Measurements from ENCODE around the gene DNAH9.

DNAH9 gene

GRCh38 chr17:11712456-11712855 lies 114.2 kb downstream of the DNAH9 start:
- H3K4me3 ChIP-seq (ENCODE audit: extremely low read depth, insufficient read depth, low read length, poor library complexity, severe bottlenecking) = no peak overlapping the region

GRCh38 chr17:11719203-11719602 lies 120.9 kb downstream of the DNAH9 start:
- no peaks in the 10 kb centered on the region for H3K4me1 ChIP-seq (ENCODE audit: control insufficient read depth, insufficient read depth, low read length, poor library complexity, severe bottlenecking)
- no peak overlapping the region for H3K27ac ChIP-seq (ENCODE audit: low read depth, low read length, severe bottlenecking)
- 81 to 94% methylated on average over 8 to 9 of the region's 11 CpGs for WGBS, 2 experiments (ENCODE audit: insufficient coverage in 2 of 2)
- H3K4me3 ChIP-seq (ENCODE audit: extremely low read depth, insufficient read depth, low read length, poor library complexity, severe bottlenecking) = no peak overlapping the region
- no peaks in the 10 kb centered on the region for H3K9me3 ChIP-seq (ENCODE audit: control insufficient read depth, low read length)
- no peaks in the 10 kb centered on the region for H3K36me3 ChIP-seq (ENCODE audit: control insufficient read depth, insufficient read depth, low read length)

More at GRCh38 chr17:11712456-11712855, 114.2 kb downstream of the DNAH9 start:
- WGBS, 2 experiments (ENCODE audit: insufficient coverage in 2 of 2) = 100% methylated on average over 1 of the region's 3 CpGs; no CpG with 5 or more reads in 1 of the 2 experiments
- Histone ChIP-seq H3K36me3 (ENCODE audit: control insufficient read depth, insufficient read depth, low read length) (no peaks in the 10 kb centered on the region), H3K27ac (ENCODE audit: low read depth, low read length, severe bottlenecking) (no peak overlapping the region), H3K4me1 (ENCODE audit: control insufficient read depth, insufficient read depth, low read length, poor library complexity, severe bottlenecking) (no peaks in the 10 kb centered on the region), H3K9me3 (ENCODE audit: control insufficient read depth, low read length) (no peaks in the 10 kb centered on the region)

- 87 to 89% methylated on average over 6 of the region's 6 CpGs for WGBS, 2 experiments (ENCODE audit: insufficient coverage in 2 of 2)
- no peak overlapping the region for H3K27ac ChIP-seq (ENCODE audit: low read depth, low read length, severe bottlenecking)
- H3K4me3 ChIP-seq (ENCODE audit: extremely low read depth, insufficient read depth, low read length, poor library complexity, severe bottlenecking) = no peak overlapping the region
- H3K36me3 ChIP-seq (ENCODE audit: control insufficient read depth, insufficient read depth, low read length) = no peaks in the 10 kb centered on the region
- no peaks in the 10 kb centered on the region for H3K4me1 ChIP-seq (ENCODE audit: control insufficient read depth, insufficient read depth, low read length, poor library complexity, severe bottlenecking)
- H3K9me3 ChIP-seq (ENCODE audit: control insufficient read depth, low read length) = no peaks in the 10 kb centered on the region
These were observed 121.6 kb downstream of the DNAH9 start for GRCh38 chr17:11719856-11720255.

GRCh38 chr17:11720816-11721215 lies 122.5 kb downstream of the DNAH9 start:
- no peak overlapping the region for H3K27ac ChIP-seq (ENCODE audit: low read depth, low read length, severe bottlenecking)
- H3K9me3 ChIP-seq (ENCODE audit: control insufficient read depth, low read length) = no peaks in the 10 kb centered on the region
- no peaks in the 10 kb centered on the region for H3K36me3 ChIP-seq (ENCODE audit: control insufficient read depth, insufficient read depth, low read length)
- 29% methylated on average over 1 of the region's 2 CpGs; no CpG with 5 or more reads in 1 of the 2 experiments for WGBS, 2 experiments (ENCODE audit: insufficient coverage in 2 of 2)
- no peak overlapping the region for H3K4me3 ChIP-seq (ENCODE audit: extremely low read depth, insufficient read depth, low read length, poor library complexity, severe bottlenecking)
- H3K4me1 ChIP-seq (ENCODE audit: control insufficient read depth, insufficient read depth, low read length, poor library complexity, severe bottlenecking) = no peaks in the 10 kb centered on the region

- Histone ChIP-seq H3K4me1 (ENCODE audit: control insufficient read depth, insufficient read depth, low read length, poor library complexity, severe bottlenecking) (no peaks in the 10 kb centered on the region), H3K27ac (ENCODE audit: low read depth, low read length, severe bottlenecking) (no peak overlapping the region), H3K9me3 (ENCODE audit: control insufficient read depth, low read length) (no peaks in the 10 kb centered on the region), H3K36me3 (ENCODE audit: control insufficient read depth, insufficient read depth, low read length) (no peaks in the 10 kb centered on the region), H3K4me3 (ENCODE audit: extremely low read depth, insufficient read depth, low read length, poor library complexity, severe bottlenecking) (no peak overlapping the region)
- 87 to 88% methylated on average over 3 of the region's 3 CpGs for WGBS, 2 experiments (ENCODE audit: insufficient coverage in 2 of 2)
These were observed 132.5 kb downstream of the DNAH9 start for GRCh38 chr17:11730747-11731146.

GRCh38 chr17:11736613-11737312 lies 138.5 kb downstream of the DNAH9 start:
- H3K4me1 ChIP-seq (ENCODE audit: control insufficient read depth, insufficient read depth, low read length, poor library complexity, severe bottlenecking) = no peaks in the 10 kb centered on the region
- 88 to 89% methylated on average over 14 of the region's 15 CpGs for WGBS, 2 experiments (ENCODE audit: insufficient coverage in 2 of 2)
- no peaks in the 10 kb centered on the region for H3K36me3 ChIP-seq (ENCODE audit: control insufficient read depth, insufficient read depth, low read length)
- H3K9me3 ChIP-seq (ENCODE audit: control insufficient read depth, low read length) = no peaks in the 10 kb centered on the region
- H3K4me3 ChIP-seq (ENCODE audit: extremely low read depth, insufficient read depth, low read length, poor library complexity, severe bottlenecking) = no peak overlapping the region
- no peak overlapping the region for H3K27ac ChIP-seq (ENCODE audit: low read depth, low read length, severe bottlenecking)

- no peak overlapping the region for H3K27ac ChIP-seq (ENCODE audit: low read depth, low read length, severe bottlenecking)
- no peaks in the 10 kb centered on the region for H3K9me3 ChIP-seq (ENCODE audit: control insufficient read depth, low read length)
- WGBS, 2 experiments (ENCODE audit: insufficient coverage in 2 of 2) = 89 to 96% methylated on average over 4 to 5 of the region's 5 CpGs
- H3K4me1 ChIP-seq (ENCODE audit: control insufficient read depth, insufficient read depth, low read length, poor library complexity, severe bottlenecking) = no peaks in the 10 kb centered on the region
- no peak overlapping the region for H3K4me3 ChIP-seq (ENCODE audit: extremely low read depth, insufficient read depth, low read length, poor library complexity, severe bottlenecking)
- no peaks in the 10 kb centered on the region for H3K36me3 ChIP-seq (ENCODE audit: control insufficient read depth, insufficient read depth, low read length)
These were observed 139.0 kb downstream of the DNAH9 start for GRCh38 chr17:11737313-11737679.

GRCh38 chr17:11738151-11738550 lies 139.9 kb downstream of the DNAH9 start:
- Histone ChIP-seq H3K27ac (ENCODE audit: low read depth, low read length, severe bottlenecking) (no peak overlapping the region), H3K4me3 (ENCODE audit: extremely low read depth, insufficient read depth, low read length, poor library complexity, severe bottlenecking) (no peak overlapping the region), H3K36me3 (ENCODE audit: control insufficient read depth, insufficient read depth, low read length) (no peaks in the 10 kb centered on the region), H3K9me3 (ENCODE audit: control insufficient read depth, low read length) (no peaks in the 10 kb centered on the region), H3K4me1 (ENCODE audit: control insufficient read depth, insufficient read depth, low read length, poor library complexity, severe bottlenecking) (no peaks in the 10 kb centered on the region)
- WGBS, 2 experiments (ENCODE audit: insufficient coverage in 2 of 2) = 82 to 98% methylated on average over 4 to 5 of the region's 6 CpGs

GRCh38 chr17:11739351-11739750 lies 141.1 kb downstream of the DNAH9 start:
- Histone ChIP-seq H3K9me3 (ENCODE audit: control insufficient read depth, low read length) (no peaks in the 10 kb centered on the region), H3K4me3 (ENCODE audit: extremely low read depth, insufficient read depth, low read length, poor library complexity, severe bottlenecking) (no peak overlapping the region), H3K27ac (ENCODE audit: low read depth, low read length, severe bottlenecking) (no peak overlapping the region), H3K4me1 (ENCODE audit: control insufficient read depth, insufficient read depth, low read length, poor library complexity, severe bottlenecking) (no peaks in the 10 kb centered on the region), H3K36me3 (ENCODE audit: control insufficient read depth, insufficient read depth, low read length) (no peaks in the 10 kb centered on the region)
- 95% methylated on average over 4 of the region's 5 CpGs; no CpG with 5 or more reads in 1 of the 2 experiments for WGBS, 2 experiments (ENCODE audit: insufficient coverage in 2 of 2)

GRCh38 chr17:11739848-11740247 lies 141.6 kb downstream of the DNAH9 start:
- no peak overlapping the region for H3K27ac ChIP-seq (ENCODE audit: low read depth, low read length, severe bottlenecking)
- WGBS, 2 experiments (ENCODE audit: insufficient coverage in 2 of 2) = 86 to 90% methylated on average over 5 of the region's 6 CpGs
- no peaks in the 10 kb centered on the region for H3K4me1 ChIP-seq (ENCODE audit: control insufficient read depth, insufficient read depth, low read length, poor library complexity, severe bottlenecking)
- H3K36me3 ChIP-seq (ENCODE audit: control insufficient read depth, insufficient read depth, low read length) = no peaks in the 10 kb centered on the region
- H3K4me3 ChIP-seq (ENCODE audit: extremely low read depth, insufficient read depth, low read length, poor library complexity, severe bottlenecking) = no peak overlapping the region
- H3K9me3 ChIP-seq (ENCODE audit: control insufficient read depth, low read length) = no peaks in the 10 kb centered on the region

GRCh38 chr17:11742886-11743285 lies 144.6 kb downstream of the DNAH9 start:
- H3K27ac ChIP-seq (ENCODE audit: low read depth, low read length, severe bottlenecking) = no peak overlapping the region
- H3K9me3 ChIP-seq (ENCODE audit: control insufficient read depth, low read length) = no peaks in the 10 kb centered on the region
- no peaks in the 10 kb centered on the region for H3K4me1 ChIP-seq (ENCODE audit: control insufficient read depth, insufficient read depth, low read length, poor library complexity, severe bottlenecking)
- H3K4me3 ChIP-seq (ENCODE audit: extremely low read depth, insufficient read depth, low read length, poor library complexity, severe bottlenecking) = no peak overlapping the region
- H3K36me3 ChIP-seq (ENCODE audit: control insufficient read depth, insufficient read depth, low read length) = no peaks in the 10 kb centered on the region
- WGBS, 2 experiments (ENCODE audit: insufficient coverage in 2 of 2) = 35 to 49% methylated on average over 3 to 4 of the region's 4 CpGs

Data from mesodermal cell (in vitro differentiated cells).